Thoracic aorta (tissue), 2 donors: ENCODE data around the gene SLC6A11. TPM values are rescaled to one million over a fixed set of nuclear protein-coding genes. Genes with fewer than 3 reads are reported as not detected.

Experiments
- ATAC-seq: fragments of 150-250 bp; one replicate; pipeline ENCODE4 v1.8.0; 2017; ENCODE audit warnings: low read depth; ENCODE audit not compliant: insufficient number of reproducible peaks, low FRiP score
- DNase-seq: peaks from one replicate; pipeline ENCODE4 v3.0.0-alpha.2; 2020; ENCODE audit warnings: low spot score
- H3K27ac ChIP-seq, 2 donors: fragments of 200-600 bp; sonication (generic); 1 replicate in 1 of 2; 2 replicates in 1 of 2; pipeline ENCODE4 v1.5.1; 2016; ENCODE audit warnings: mild to moderate bottlenecking in 2 of 2, moderate library complexity in 2 of 2
- H3K27me3 ChIP-seq: fragments of 200-600 bp; sonication (generic); replicated peaks from 2 replicates; pipeline ENCODE4 v1.6.0; 2016; ENCODE audit warnings: mild to moderate bottlenecking; ENCODE audit not compliant: insufficient read depth
- H3K36me3 ChIP-seq: fragments of 200-600 bp; sonication (generic); one replicate; pipeline ENCODE4 v1.5.1; 2016
- H3K4me1 ChIP-seq, 2 donors: fragments of 200-600 bp; sonication (generic); 1 replicate in 1 of 2; 2 replicates in 1 of 2; pipeline versions ENCODE4 v1.5.1 to v1.6.0; 2016; ENCODE audit warnings: low read depth in 2 of 2, mild to moderate bottlenecking in 1 of 2; ENCODE audit not compliant: control insufficient read depth in 1 of 2
- H3K4me3 ChIP-seq: fragments of 200-600 bp; sonication (generic); 2 replicates; pipeline ENCODE4 v1.5.1; 2016; ENCODE audit warnings: mild to moderate bottlenecking
- H3K9me3 ChIP-seq: fragments of 200-600 bp; sonication (generic); 2 replicates; pipeline ENCODE4 v1.5.1; 2016
- total RNA-seq, 2 donors: library from RNA; depleted of rRNA; stranded (reverse); fragments of >200 nt; gene quantifications; one replicate each; pipeline versions ENCODE4 v1.1.0 to v1.2.3, GENCODE V29; 2016
- TF ChIP-seq, protein P1 (sequence below): fragments of 200-600 bp; sonication (generic); IDR thresholded peaks from one replicate; pipeline ENCODE4 v1.5.1; 2019; ENCODE audit warnings: antibody characterized with exemption

Gene SLC6A11
- total RNA-seq, 2 donors from 2014 or later: not detected

DNA sequence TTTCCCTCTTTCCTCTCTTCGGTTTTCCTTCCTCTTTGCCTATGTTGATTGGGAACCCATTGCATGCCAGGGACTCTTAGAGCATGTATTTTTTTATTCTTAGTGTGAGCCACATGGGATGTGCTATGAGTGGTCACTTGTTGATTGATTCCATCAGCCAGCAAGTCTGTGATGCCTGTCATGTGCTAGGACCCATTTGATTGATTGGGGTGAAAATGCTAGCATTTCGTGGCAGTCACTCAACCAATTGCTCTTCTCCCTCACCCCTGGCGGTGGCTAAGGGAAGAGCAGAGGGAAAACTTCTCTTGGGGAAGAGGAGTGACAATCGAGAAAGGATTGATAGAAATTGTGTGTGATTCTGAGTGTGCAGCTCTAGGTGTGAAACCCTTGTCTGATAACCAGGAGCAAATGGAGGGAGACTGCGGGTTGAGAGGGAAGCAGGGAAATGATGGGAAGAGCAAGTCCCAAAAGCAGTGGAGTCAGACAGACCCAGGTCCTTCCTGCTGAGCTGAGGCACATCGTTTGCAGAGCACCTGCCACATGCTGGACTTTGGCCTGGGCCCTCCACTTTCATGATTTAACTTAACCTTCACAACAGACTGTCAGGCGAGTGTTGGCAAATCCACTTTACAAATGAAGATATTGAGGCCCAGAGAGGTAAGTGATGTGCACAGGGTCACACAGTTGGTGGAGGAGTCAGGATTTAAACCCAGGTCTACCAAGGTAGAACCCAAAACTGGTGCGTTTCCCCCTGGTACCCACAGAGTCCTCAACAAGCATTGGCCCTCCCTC, 40.0 kb downstream of the SLC6A11 start:
- ATAC-seq: no peak
- no peak overlapping the region for H3K4me3 ChIP-seq
- no peaks in the 10 kb centered on the region for H3K4me1 ChIP-seq
- no peak overlapping the region for H3K27ac ChIP-seq
- no peak for DNase-seq
- H3K36me3 ChIP-seq: no peaks in the 10 kb centered on the region
- TF ChIP-seq, protein P1, sequence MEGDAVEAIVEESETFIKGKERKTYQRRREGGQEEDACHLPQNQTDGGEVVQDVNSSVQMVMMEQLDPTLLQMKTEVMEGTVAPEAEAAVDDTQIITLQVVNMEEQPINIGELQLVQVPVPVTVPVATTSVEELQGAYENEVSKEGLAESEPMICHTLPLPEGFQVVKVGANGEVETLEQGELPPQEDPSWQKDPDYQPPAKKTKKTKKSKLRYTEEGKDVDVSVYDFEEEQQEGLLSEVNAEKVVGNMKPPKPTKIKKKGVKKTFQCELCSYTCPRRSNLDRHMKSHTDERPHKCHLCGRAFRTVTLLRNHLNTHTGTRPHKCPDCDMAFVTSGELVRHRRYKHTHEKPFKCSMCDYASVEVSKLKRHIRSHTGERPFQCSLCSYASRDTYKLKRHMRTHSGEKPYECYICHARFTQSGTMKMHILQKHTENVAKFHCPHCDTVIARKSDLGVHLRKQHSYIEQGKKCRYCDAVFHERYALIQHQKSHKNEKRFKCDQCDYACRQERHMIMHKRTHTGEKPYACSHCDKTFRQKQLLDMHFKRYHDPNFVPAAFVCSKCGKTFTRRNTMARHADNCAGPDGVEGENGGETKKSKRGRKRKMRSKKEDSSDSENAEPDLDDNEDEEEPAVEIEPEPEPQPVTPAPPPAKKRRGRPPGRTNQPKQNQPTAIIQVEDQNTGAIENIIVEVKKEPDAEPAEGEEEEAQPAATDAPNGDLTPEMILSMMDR: no peak
- H3K9me3 ChIP-seq: no peaks in the 10 kb centered on the region
- H3K27me3 ChIP-seq: no peaks in the 10 kb centered on the region

GRCh38 chr3:10857235-10857634, 41.2 kb downstream of the SLC6A11 start:
- Histone ChIP-seq H3K27ac (no peak overlapping the region), H3K27me3 (no peaks in the 10 kb centered on the region), H3K36me3 (no peaks in the 10 kb centered on the region), H3K9me3 (no peaks in the 10 kb centered on the region), H3K4me1 (no peaks in the 10 kb centered on the region), H3K4me3 (no peak overlapping the region)
- TF ChIP-seq, protein P1: no peak
- ATAC-seq (no peak), DNase-seq (no peak)

- Histone ChIP-seq H3K27ac (no peak overlapping the region), H3K4me3 (no peak overlapping the region), H3K27me3 (no peaks in the 10 kb centered on the region), H3K9me3 (no peaks in the 10 kb centered on the region), H3K4me1 (no peaks in the 10 kb centered on the region), H3K36me3 (no peaks in the 10 kb centered on the region)
- TF ChIP-seq, protein P1: no peak
- DNase-seq: no peak
- ATAC-seq: no peak
Measured at GRCh38 chr3:10858091-10858490, 42.1 kb downstream of the SLC6A11 start.

DNA sequence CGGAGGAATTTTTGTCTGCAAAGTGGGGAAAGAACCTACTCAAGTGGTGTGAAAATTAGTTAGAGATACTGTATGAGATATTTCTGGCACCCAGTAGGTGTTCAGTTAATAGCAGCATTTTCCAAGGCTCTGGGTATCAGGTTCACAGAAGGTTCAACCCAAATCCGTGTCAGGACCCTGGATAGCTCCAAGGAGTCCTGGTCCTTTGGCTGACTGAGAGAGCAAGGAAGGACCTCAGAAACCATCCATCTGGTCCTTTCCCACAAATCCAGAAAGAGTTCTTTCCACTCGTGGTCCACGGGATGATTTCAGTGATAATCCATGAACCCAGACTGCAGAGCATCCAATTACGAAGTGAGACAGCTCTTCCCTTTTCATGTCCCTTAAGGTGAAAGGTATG, 51.4 kb downstream of the SLC6A11 start:
- Histone ChIP-seq H3K27ac (no peak overlapping the region), H3K9me3 (no peaks in the 10 kb centered on the region), H3K27me3 (no peaks in the 10 kb centered on the region), H3K36me3 (no peaks in the 10 kb centered on the region), H3K4me3 (no peak overlapping the region), H3K4me1 (no peaks in the 10 kb centered on the region)
- TF ChIP-seq, protein P1: no peak
- ATAC-seq (no peak), DNase-seq (no peak)

DNA sequence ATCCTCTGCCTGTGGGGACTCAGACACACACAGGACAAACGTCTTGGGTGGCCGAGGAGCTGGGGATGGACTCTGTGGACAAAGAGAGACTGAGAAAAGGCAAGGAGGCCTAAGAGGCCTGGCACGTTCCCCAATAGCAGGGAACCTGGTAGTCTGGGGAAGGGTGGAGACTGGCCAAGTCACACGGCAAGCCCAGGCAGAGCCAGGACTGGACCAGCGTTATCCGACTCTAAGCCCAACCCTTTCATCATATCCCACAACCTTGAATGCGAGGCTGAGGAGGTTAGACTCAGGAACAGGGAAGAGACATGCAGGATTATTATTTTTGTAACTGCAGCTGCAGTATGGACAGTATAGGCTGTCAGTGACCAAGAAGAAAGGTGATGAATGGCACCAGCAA, 53.4 kb downstream of the SLC6A11 start:
- Histone ChIP-seq H3K9me3 (no peaks in the 10 kb centered on the region), H3K27me3 (no peaks in the 10 kb centered on the region), H3K4me3 (no peak overlapping the region), H3K27ac (no peak overlapping the region), H3K4me1 (no peaks in the 10 kb centered on the region), H3K36me3 (no peaks in the 10 kb centered on the region)
- ATAC-seq (no peak), DNase-seq (no peak)
- TF ChIP-seq, protein P1: no peak
